K562 (cell line): ENCODE results near the gene EXOC3L2. TPM values are rescaled to one million over a fixed set of nuclear protein-coding genes. Genes with fewer than 3 reads are reported as not detected.

Experiments
- BHLHE40 ChIP-seq: IDR thresholded peaks from 2 replicates; pipeline ENCODE4 v1.6.1; 2011; ENCODE audit warnings: low read length, improper control_type of control experiment
- CEBPB ChIP-seq: fragments of 450-650 bp; IDR thresholded peaks from 2 replicates; pipeline ENCODE4 v1.6.1; 2016; ENCODE audit warnings: missing genetic modification characterization, missing compliant biosample characterization
- CREB5 ChIP-seq: fragments of 250-450 bp; sonication (Bioruptor Pico); IDR thresholded peaks from 2 replicates; pipeline ENCODE4 v1.5.0; 2020; ENCODE audit warnings: mild to moderate bottlenecking
- CREM ChIP-seq: IDR thresholded peaks from 2 replicates; pipeline ENCODE4 v1.6.1; 2014; ENCODE audit warnings: antibody characterized with exemption, low read depth
- CTCF ChIP-seq, 3 experiments: IDR thresholded peaks in 2 of 3; conservative IDR thresholded peaks in 1 of 3; 2 replicates each; pipeline ENCODE4 v1.5.1; 2011 to 2012; ENCODE audit warnings: low read length in 3 of 3, mild to moderate bottlenecking in 3 of 3, control low read depth in 2 of 3, improper control_type of control experiment in 1 of 3, inconsistent platforms in 1 of 3, low read depth in 1 of 3, mixed read lengths in 1 of 3, moderate library complexity in 1 of 3; ENCODE audit not compliant: insufficient read depth in 2 of 3
- EGR1 ChIP-seq: fragments of 450-650 bp; conservative IDR thresholded peaks from 2 replicates; pipeline ENCODE4 v1.6.1; 2017; ENCODE audit warnings: mild to moderate bottlenecking
- GABPB1 ChIP-seq: sonication (generic); formaldehyde crosslinking; IDR thresholded peaks from 2 replicates; pipeline ENCODE4 v1.8.0; 2022; ENCODE audit warnings: mild to moderate bottlenecking, missing genetic modification reagents
- GMEB1 ChIP-seq: fragments of 250-450 bp; sonication (Bioruptor Pico); IDR thresholded peaks from 2 replicates; pipeline ENCODE4 v1.4.0; 2020; ENCODE audit warnings: mild to moderate bottlenecking
- HNRNPLL ChIP-seq: fragments of 200-400 bp; formaldehyde crosslinking; IDR thresholded peaks from 2 replicates; pipeline ENCODE4 v1.6.1; 2017; ENCODE audit warnings: low read length, low read depth, mild to moderate bottlenecking; ENCODE audit not compliant: poor library complexity, severe bottlenecking
- JUND ChIP-seq, 2 experiments: IDR thresholded peaks; 2 replicates in 1 of 2; 3 replicates in 1 of 2; pipeline ENCODE4 v1.6.1; 2011; ENCODE audit warnings: borderline replicate concordance in 2 of 2, low read depth in 2 of 2, low read length in 2 of 2, improper control_type of control experiment in 1 of 2, missing biosample characterization in 1 of 2, missing genetic modification characterization in 1 of 2, missing genetic modification reagents in 1 of 2
- KDM5B ChIP-seq: fragments of 200-600 bp; sonication (generic); IDR thresholded peaks from 2 replicates; pipeline ENCODE4 v1.6.1; 2012; ENCODE audit warnings: low read depth, mild to moderate bottlenecking, moderate library complexity, low read length, control low read depth, inconsistent platforms; ENCODE audit not compliant: insufficient replicate concordance
- KLF16 ChIP-seq: IDR thresholded peaks from 2 replicates; pipeline ENCODE4 v1.6.1; 2016; ENCODE audit warnings: antibody characterized with exemption
- MTA3 ChIP-seq: fragments of 450-650 bp; formaldehyde crosslinking; IDR thresholded peaks from 2 replicates; pipeline ENCODE4 v1.6.1; 2017; ENCODE audit warnings: mild to moderate bottlenecking, borderline replicate concordance
- NEUROD1 ChIP-seq: fragments of 150-350 bp; IDR thresholded peaks from 2 replicates; pipeline ENCODE4 v1.6.1; 2014; ENCODE audit warnings: borderline replicate concordance, low read length, low read depth; ENCODE audit not compliant: partially characterized antibody
- POLR2G ChIP-seq: fragments of 200-400 bp; formaldehyde crosslinking; IDR thresholded peaks from 2 replicates; pipeline ENCODE4 v1.6.1; 2017; ENCODE audit warnings: low read depth, mild to moderate bottlenecking, antibody characterized with exemption, low read length, moderate library complexity
- PRPF4 ChIP-seq: fragments of 200-400 bp; formaldehyde crosslinking; IDR thresholded peaks from one replicate; pipeline ENCODE4 v1.6.1; 2017; ENCODE audit warnings: low read length, low read depth, mild to moderate bottlenecking; ENCODE audit not compliant: insufficient read depth, poor library complexity, severe bottlenecking
- RB1 ChIP-seq: fragments of 450-650 bp; IDR thresholded peaks from 2 replicates; pipeline ENCODE4 v1.6.1; 2017; ENCODE audit warnings: low read depth, mild to moderate bottlenecking
- TBP ChIP-seq: optimal IDR thresholded peaks from 2 replicates; pipeline ENCODE3; 2011; ENCODE audit warnings: low read depth, low read length, improper control_type of control experiment
- THAP7 ChIP-seq: fragments of 250-450 bp; sonication (Bioruptor Pico); IDR thresholded peaks from 2 replicates; pipeline ENCODE4 v1.5.0; 2021
- polyA plus RNA-seq, 8 experiments: library from polyadenylated mRNA; depleted of rRNA in 4 of 8; stranded (reverse) in 5 of 8; unstranded in 3 of 8; fragments of >200 nt; fragmentation: Nextera tagmentation in 2 of 8; fragmentation: Illumina TruSeq in 1 of 8; extraction: Ambion mirVana in 2 of 8; extraction: Trizol in 1 of 8; gene quantifications; 2 replicates each; pipeline versions ENCODE4 v1.2.1 to v1.2.3, GENCODE V29; 2011 to 2014; ENCODE audit warnings: inconsistent platforms in 1 of 8, missing spikeins in 1 of 8
- total RNA-seq, 7 experiments: library from RNA; depleted of rRNA in 6 of 7; stranded (reverse); fragments of >200 nt in 6 of 7; fragmentation: Illumina TruSeq in 2 of 7; extraction: Trizol in 2 of 7; gene quantifications; 2 replicates each; pipeline versions ENCODE4 v1.2.1 to v1.2.3, GENCODE V29; 2011 to 2021; ENCODE audit warnings: low replicate concordance in 1 of 7

EXOC3L2 gene
- total and polyA plus RNA-seq, 9 of the 15 experiments (the other 6 are each of a cell fraction or from before 2014, with no cell fraction given): 0.31 to 19.0 (median 2.4) TPM

- TF ChIP-seq EGR1 (peak; percentile 84), BHLHE40 (no peak), POLR2G (peak; percentile 86), CTCF (IDR thresholded peaks at IDR 0.05 in 2 of 3, conservative IDR thresholded peaks at IDR 0.05 in 1 of 3; ENCODE audit: insufficient read depth in 2 of 3, low read depth in 1 of 3, low read length in 3 of 3) (no peak; a peak in 1 of 6 replicates), CREB5 (no peak), CREM (peak; percentile 76), JUND (IDR thresholded peaks at IDR 0.05; ENCODE audit: borderline replicate concordance, low read depth, low read length) (peak; percentile 43), JUND (tag; IDR thresholded peaks at IDR 0.05; ENCODE audit: borderline replicate concordance, low read depth, low read length) (no peak; the same call in 2 of the 3 replicates), NEUROD1 (peak; percentile 48), MTA3 (peak; percentile 79), PRPF4 (no peak), THAP7 (no peak), TBP (peak; percentile 44), CEBPB (tag) (no peak), RB1 (peak; percentile 46; the same call in 1 of the 2 replicates), KLF16 (no peak), KDM5B (peak; percentile 46), GABPB1 (CRISPR knock-in tag) (peak; percentile 29; the same call in 1 of the 2 replicates), HNRNPLL (peak; percentile 80), GMEB1 (CRISPR knock-in tag) (0 out of 2 replicates have a peak, but pooled peaks have one; percentile 46)
These were observed 65.9 kb downstream of the EXOC3L2 start (continued) for GRCh38 chr19:45179072-45179891.
